Upper lobe of left lung (tissue), 6 donors: Measurements from ENCODE around the gene DDAH1. TPM values are rescaled to one million over a fixed set of nuclear protein-coding genes. Genes with fewer than 3 reads are reported as not detected.
A peak's percentile ranks its signal among the peaks of the same experiment; 100 is the strongest.

Experiments
- ATAC-seq, 2 donors: fragments of 200-7000 bp; cut with Tn5 transposase; one replicate each; pipeline ENCODE4 v1.9.1; 2022; ENCODE audit warnings: mild to moderate bottlenecking in 2 of 2, moderate library complexity in 2 of 2; ENCODE audit not compliant: low FRiP score in 2 of 2
- DNase-seq, 2 donors: peaks; one replicate each; pipeline ENCODE4 v3.0.0-alpha.2; 2019 to 2020
- H3K27ac ChIP-seq, 4 donors: fragments of 200-600 bp; sonication (generic); one replicate each; pipeline ENCODE4 v1.5.1; 2016 to 2019
- H3K27me3 ChIP-seq, 4 donors: fragments of 200-600 bp; sonication (generic); one replicate each; pipeline ENCODE4 v1.5.1; 2017 to 2019
- H3K36me3 ChIP-seq, 4 donors: fragments of 200-600 bp; sonication (generic); one replicate each; pipeline ENCODE4 v1.5.1; 2016 to 2019
- H3K4me1 ChIP-seq, 4 donors: fragments of 200-600 bp; sonication (generic); one replicate each; pipeline ENCODE4 v1.5.1; 2018 to 2019
- H3K4me3 ChIP-seq, 4 donors: fragments of 200-600 bp; sonication (generic); one replicate each; pipeline ENCODE4 v1.5.1; 2017 to 2019; ENCODE audit warnings: mild to moderate bottlenecking in 2 of 4, moderate library complexity in 1 of 4
- H3K9me3 ChIP-seq, 4 donors: fragments of 200-600 bp; sonication (generic); one replicate each; pipeline ENCODE4 v1.5.1; 2018 to 2019
- CTCF ChIP-seq, 6 experiments: fragments of 450-650 bp in 4 of 6; fragments of 200-600 bp in 2 of 6; sonication (generic) in 2 of 6; IDR thresholded peaks; one replicate each; pipeline ENCODE4 v1.5.1; 2016 to 2019; ENCODE audit warnings: antibody characterized with exemption in 6 of 6
- EP300 ChIP-seq, 4 donors: sonication (generic); formaldehyde crosslinking; IDR thresholded peaks; one replicate each; pipeline ENCODE4 v1.5.1; 2017; ENCODE audit warnings: antibody characterized with exemption in 4 of 4, control low read depth in 2 of 4
- POLR2A ChIP-seq, 4 donors: fragments of 450-650 bp; IDR thresholded peaks; one replicate each; pipeline ENCODE4 v1.5.1; 2016 to 2017; ENCODE audit warnings: antibody characterized with exemption in 4 of 4, mild to moderate bottlenecking in 2 of 4
- POLR2AphosphoS5 ChIP-seq, 2 donors: sonication (generic); formaldehyde crosslinking; IDR thresholded peaks; one replicate each; pipeline ENCODE4 v1.5.1; 2017; ENCODE audit warnings: antibody characterized with exemption in 2 of 2
- WGBS, 2 donors: methylation state at CpG; one replicate each; pipeline ENCODE4 v1.1.5; 2017 to 2018; 5-methylcytosine and 5-hydroxymethylcytosine counted together
- total RNA-seq, 6 donors: library from RNA; depleted of rRNA in 4 of 6; stranded (reverse); fragments of >200 nt in 4 of 6; gene quantifications; one replicate each; pipeline versions ENCODE4 v1.1.0 to v1.2.1, GENCODE V29; 2016 to 2021
- donor health status: DM: no; HTN: no; CAD: no; lungs with moderate emphysema.
- donor health status: DM: no; HTN: yes; CAD: no; lungs with severe emphysema.

DDAH1 gene
- total RNA-seq, 6 donors from 2014 or later = 24.1 to 78.8 (median 52.6) TPM

GRCh38 chr1:85409516-85409915 is 55.4 kb downstream of the DDAH1 start:
- no peak overlapping the region for H3K4me3 ChIP-seq
- H3K4me1 ChIP-seq = peaks cover 0 to 8% (median 5%) of the 10 kb centered on the region in 4 donors
- WGBS, 2 donors = 79 to 86% methylated on average over 3 of the region's 3 CpGs
- TF ChIP-seq EP300 (IDR thresholded peaks at IDR 0.05) (no peak), CTCF (IDR thresholded peaks at IDR 0.05) (no peak), POLR2AphosphoS5 (IDR thresholded peaks at IDR 0.05) (no peak), POLR2A (IDR thresholded peaks at IDR 0.05) (no peak)
- DNase-seq = no peak
- ATAC-seq = no peak
- no peak overlapping the region for H3K27ac ChIP-seq
- H3K9me3 ChIP-seq = no peaks in the 10 kb centered on the region
- no peaks in the 10 kb centered on the region for H3K27me3 ChIP-seq
- no peaks in the 10 kb centered on the region for H3K36me3 ChIP-seq

- Histone ChIP-seq H3K36me3 (no peaks in the 10 kb centered on the region), H3K27me3 (no peaks in the 10 kb centered on the region), H3K4me3 (no peak overlapping the region), H3K4me1 (peaks cover 0 to 8% (median 5%) of the 10 kb centered on the region in 4 donors), H3K27ac (peak overlapping the region in 2 of 4 donors; percentile 5 to 35), H3K9me3 (no peaks in the 10 kb centered on the region)
- 79 to 85% methylated on average over 5 of the region's 5 CpGs for WGBS, 2 donors
- ATAC-seq (no peak), DNase-seq (no peak)
- no peak for TF ChIP-seq CTCF (IDR thresholded peaks at IDR 0.05)
These were observed 57.1 kb downstream of the DDAH1 start for GRCh38 chr1:85407746-85408377.

- TF ChIP-seq POLR2A (IDR thresholded peaks at IDR 0.05) = no peak
- 47 to 49% methylated on average over 3 of the region's 3 CpGs for WGBS, 2 donors
These were observed 57.9 kb downstream of the DDAH1 start for GRCh38 chr1:85406887-85407533.

GRCh38 chr1:85406081-85406480 is 58.9 kb downstream of the DDAH1 start:
- Histone ChIP-seq H3K27ac (peak overlapping the region in 1 of 4 donors; percentile 30), H3K27me3 (no peaks in the 10 kb centered on the region), H3K4me1 (peaks cover 0 to 8% (median 5%) of the 10 kb centered on the region in 4 donors), H3K36me3 (no peaks in the 10 kb centered on the region), H3K9me3 (no peaks in the 10 kb centered on the region), H3K4me3 (no peak overlapping the region)
- ATAC-seq (peak in 1 of 2 donors; percentile 10), DNase-seq (no peak)
- TF ChIP-seq POLR2A (IDR thresholded peaks at IDR 0.05) = no peak
- no peak for TF ChIP-seq POLR2AphosphoS5 (IDR thresholded peaks at IDR 0.05)
- TF ChIP-seq EP300 (IDR thresholded peaks at IDR 0.05) = no peak
- no peak for TF ChIP-seq CTCF (IDR thresholded peaks at IDR 0.05)
- WGBS, 2 donors = 79 to 89% methylated on average over 1 of the region's 1 CpG

More at GRCh38 chr1:85406887-85407533, 57.9 kb downstream of the DDAH1 start:
- H3K4me1 ChIP-seq = peaks cover 0 to 8% (median 5%) of the 10 kb centered on the region in 4 donors
- peak overlapping the region; percentile 5 to 39 (median 26) for H3K27ac ChIP-seq
- peak in 1 of 2 donors; percentile 34 for DNase-seq
- no peaks in the 10 kb centered on the region for H3K36me3 ChIP-seq
- ATAC-seq = peak; percentile 77 to 89
- no peaks in the 10 kb centered on the region for H3K27me3 ChIP-seq
- no peak overlapping the region for H3K4me3 ChIP-seq
- H3K9me3 ChIP-seq = no peaks in the 10 kb centered on the region

GRCh38 chr1:85404408-85404807 is 60.6 kb downstream of the DDAH1 start:
- no peak overlapping the region for H3K27ac ChIP-seq

More at GRCh38 chr1:85404408-85404807, 60.6 kb downstream of the DDAH1 start:
- peaks cover 0 to 8% (median 5%) of the 10 kb centered on the region in 4 donors for H3K4me1 ChIP-seq
- H3K4me3 ChIP-seq = no peak overlapping the region
- DNase-seq (no peak), ATAC-seq (peak in 1 of 2 donors; percentile 84)
- H3K36me3 ChIP-seq = no peaks in the 10 kb centered on the region
- H3K27me3 ChIP-seq = no peaks in the 10 kb centered on the region
- 74 to 82% methylated on average over 5 of the region's 5 CpGs for WGBS, 2 donors
- no peaks in the 10 kb centered on the region for H3K9me3 ChIP-seq
- no peak for TF ChIP-seq EP300 (IDR thresholded peaks at IDR 0.05)
- TF ChIP-seq POLR2AphosphoS5 (IDR thresholded peaks at IDR 0.05) = no peak
- no peak for TF ChIP-seq CTCF (IDR thresholded peaks at IDR 0.05)
- no peak for TF ChIP-seq POLR2A (IDR thresholded peaks at IDR 0.05)
